K562 (cell line): ENCODE measurements around the gene AGRN. TPM values are rescaled to one million over a fixed set of nuclear protein-coding genes. Genes with fewer than 3 reads are reported as not detected.

Experiments used
- ATAC-seq: fragments of 200-7000 bp; cut with Tn5 transposase; 3 replicates; pipeline ENCODE4 v1.9.1; 2020; ENCODE audit warnings: moderate library complexity
- BruUV-seq: library from RNA; stranded (reverse); fragments of 400-500 nt; replicated peaks from 2 replicates; lab custom pipeline; 2021; lab: Mats Ljungman, UMichigan
- CTCF ChIA-PET: fragments of 300-600 bp; formaldehyde crosslinking; extraction: SDS; loops from one replicate; lab custom pipeline; 2021; ENCODE audit warnings: low intra/inter-chr PET ratio; lab: Yijun Ruan, JAX
- POLR2A ChIA-PET: fragments of 300-600, 350-650 bp; sonication (Branson Sonifier 250); formaldehyde crosslinking; extraction: SDS; loops from one replicate; lab custom pipeline; 2021; ENCODE audit warnings: antibody characterized with exemption, inconsistent platforms; lab: Yijun Ruan, JAX
- DNase-seq, 4 experiments: peaks; one replicate each; pipeline versions ENCODE4 v3.0.0 to v3.0.0-alpha.2; 2011 to 2018; ENCODE audit warnings: low spot score in 3 of 4, mixed read lengths in 3 of 4; ENCODE audit errors: extremely low read depth in 1 of 4
- FAIRE-seq: peaks from 2 replicates; lab custom pipeline; 2011; peaks lifted over from hg19 to GRCh38; lab: Jason Lieb, UNC
- H2AFZ ChIP-seq: 2 replicates; pipeline ENCODE4 v1.6.0; 2011; ENCODE audit warnings: low read depth, low read length, control low read depth, inconsistent platforms
- H3K27ac ChIP-seq: fragments of 200-600 bp; 3 replicates; pipeline ENCODE4 v1.8.0; 2011; ENCODE audit warnings: low read depth, mild to moderate bottlenecking, control low read depth, inconsistent platforms, low read length, moderate library complexity, mixed read lengths; ENCODE audit errors: extremely low read depth
- H3K27me3 ChIP-seq, 2 experiments: fragments of 300-600 bp in 1 of 2; 2 replicates in 1 of 2; 3 replicates in 1 of 2; pipeline versions ENCODE4 v1.6.0 to v1.8.0; 2011; ENCODE audit warnings: inconsistent platforms in 2 of 2, low read length in 2 of 2, mild to moderate bottlenecking in 1 of 2, mixed read lengths in 1 of 2, moderate library complexity in 1 of 2; ENCODE audit not compliant: control insufficient read depth in 2 of 2, insufficient read depth in 2 of 2
- H3K36me3 ChIP-seq: fragments of 300-600 bp; 3 replicates; pipeline ENCODE4 v1.8.0; 2011; ENCODE audit warnings: mild to moderate bottlenecking, low read length, inconsistent platforms; ENCODE audit not compliant: control insufficient read depth, insufficient read depth
- H3K4me1 ChIP-seq, 2 experiments: fragments of 200-600 bp in 1 of 2; replicated peaks in 1 of 2; 2 replicates in 1 of 2; 3 replicates in 1 of 2; pipeline versions ENCODE4 v1.5.1 to v1.8.0; 2011; ENCODE audit warnings: inconsistent platforms in 2 of 2, low read length in 2 of 2, mild to moderate bottlenecking in 1 of 2, mixed read lengths in 1 of 2, moderate library complexity in 1 of 2; ENCODE audit not compliant: control insufficient read depth in 2 of 2, insufficient read depth in 2 of 2
- H3K4me2 ChIP-seq: 2 replicates; pipeline ENCODE4 v1.6.1; 2011; ENCODE audit warnings: low read length, control low read depth, inconsistent platforms, mixed read lengths; ENCODE audit not compliant: insufficient read depth
- H3K4me3 ChIP-seq: fragments of 200-600 bp; sonication (generic), shearing (Covaris generic); 2 replicates; pipeline ENCODE4 v1.5.1; 2016; ENCODE audit warnings: control low read depth, inconsistent platforms
- H3K79me2 ChIP-seq: fragments of 200-600 bp; 3 replicates; pipeline ENCODE4 v1.8.0; 2011; ENCODE audit warnings: low read length, inconsistent platforms; ENCODE audit not compliant: control insufficient read depth, insufficient read depth
- H3K9ac ChIP-seq, 2 experiments: 2 replicates each; pipeline versions ENCODE4 v1.6.0 to v1.6.1; 2011; ENCODE audit warnings: low read depth in 2 of 2, low read length in 2 of 2, control low read depth in 1 of 2, inconsistent platforms in 1 of 2, mild to moderate bottlenecking in 1 of 2, mixed read lengths in 1 of 2; ENCODE audit not compliant: insufficient read depth in 1 of 2
- H3K9me1 ChIP-seq: one replicate; pipeline ENCODE4 v1.6.0; 2011; ENCODE audit warnings: inconsistent platforms, mild to moderate bottlenecking, low read length, moderate library complexity; ENCODE audit not compliant: control insufficient read depth, insufficient read depth
- H3K9me3 ChIP-seq: replicated peaks from 2 replicates; pipeline ENCODE4 v1.5.1; 2011; ENCODE audit warnings: low read depth, low read length, inconsistent platforms; ENCODE audit not compliant: control insufficient read depth, insufficient read depth
- H4K20me1 ChIP-seq: replicated peaks from 2 replicates; pipeline ENCODE4 v1.6.1; 2011; ENCODE audit warnings: low read length, inconsistent platforms, mixed read lengths; ENCODE audit not compliant: control insufficient read depth, insufficient read depth
- ERF ChIP-seq: fragments of 450-650 bp; formaldehyde crosslinking; IDR thresholded peaks from 2 replicates; pipeline ENCODE4 v1.4.0; 2020; ENCODE audit warnings: mild to moderate bottlenecking, mixed read lengths
- GTF2F1 ChIP-seq: IDR thresholded peaks from 2 replicates; pipeline ENCODE4 v1.6.1; 2011; ENCODE audit warnings: low read depth, low read length, improper control_type of control experiment
- NFE2L1 ChIP-seq: fragments of 450-650 bp; IDR thresholded peaks from 2 replicates; pipeline ENCODE4 v1.6.1; 2016; ENCODE audit warnings: missing genetic modification characterization, low read depth, mild to moderate bottlenecking, missing compliant biosample characterization, moderate library complexity, borderline replicate concordance
- PURB ChIP-seq: sonication (generic); formaldehyde crosslinking; IDR thresholded peaks from 2 replicates; pipeline ENCODE4 v1.9.0; 2021; ENCODE audit warnings: low read depth, mild to moderate bottlenecking, missing genetic modification reagents
- RBM14 ChIP-seq: fragments of 200-400 bp; formaldehyde crosslinking; IDR thresholded peaks from 2 replicates; pipeline ENCODE4 v1.6.1; 2018; ENCODE audit warnings: low read depth, mild to moderate bottlenecking, low read length, moderate library complexity, borderline replicate concordance; ENCODE audit not compliant: insufficient read depth
- SNRNP70 ChIP-seq: fragments of 200-400 bp; formaldehyde crosslinking; optimal IDR thresholded peaks from 2 replicates; pipeline ENCODE3; 2017; ENCODE audit warnings: low read depth, low read length
- TBL1XR1 ChIP-seq, 2 experiments: IDR thresholded peaks; 2 replicates each; pipeline ENCODE4 v1.6.1; 2012; ENCODE audit warnings: improper control_type of control experiment in 2 of 2, low read length in 2 of 2, mild to moderate bottlenecking in 1 of 2
- ZKSCAN8 ChIP-seq: fragments of 200-800 bp; sonication (Bioruptor generic); IDR thresholded peaks from 2 replicates; pipeline ENCODE4 v1.6.1; 2016; ENCODE audit warnings: missing genetic modification characterization, missing compliant biosample characterization
- ZNF23 ChIP-seq: fragments of 250-450 bp; sonication (Bioruptor Pico); IDR thresholded peaks from 2 replicates; pipeline ENCODE4 v1.4.0; 2020; ENCODE audit warnings: mild to moderate bottlenecking
- ZNF507 ChIP-seq: conservative IDR thresholded peaks from 2 replicates; pipeline ENCODE4 v1.6.1; 2017; ENCODE audit warnings: missing genetic modification characterization, missing compliant biosample characterization
- ZNF57 ChIP-seq: fragments of 450-650 bp; formaldehyde crosslinking; IDR thresholded peaks from 2 replicates; pipeline ENCODE4 v1.4.0; 2020; ENCODE audit warnings: mild to moderate bottlenecking, moderate library complexity
- WGBS: fragments of 100-300 bp; shearing (Covaris generic); methylation state at CpG from one replicate; pipeline ENCODE4 v1.1.6; 2016; ENCODE audit warnings: low coverage, mixed read lengths; ENCODE audit not compliant: insufficient coverage; ENCODE audit errors: missing lambda C conversion rate; 5-methylcytosine and 5-hydroxymethylcytosine counted together
- in situ Hi-C: fragments of 300-500 bp; cut with MboI; formaldehyde crosslinking; loops from 4 replicates; pipeline ENCODE4 v1.15.0; 2018; ENCODE audit warnings: inconsistent platforms, mixed read lengths
- intact Hi-C: fragments of 100-400 bp; cut with micrococcal nuclease; formaldehyde crosslinking; loops from 2 replicates; pipeline ENCODE4 v1.14.2; 2022
- polyA plus RNA-seq, 8 experiments: library from polyadenylated mRNA; depleted of rRNA in 4 of 8; stranded (reverse) in 5 of 8; unstranded in 3 of 8; fragments of >200 nt; fragmentation: Nextera tagmentation in 2 of 8; fragmentation: Illumina TruSeq in 1 of 8; extraction: Ambion mirVana in 2 of 8; extraction: Trizol in 1 of 8; gene quantifications; 2 replicates each; pipeline versions ENCODE4 v1.2.1 to v1.2.3, GENCODE V29; 2011 to 2014; ENCODE audit warnings: inconsistent platforms in 1 of 8, missing spikeins in 1 of 8
- total RNA-seq, 7 experiments: library from RNA; depleted of rRNA in 6 of 7; stranded (reverse); fragments of >200 nt in 6 of 7; fragmentation: Illumina TruSeq in 2 of 7; extraction: Trizol in 2 of 7; gene quantifications; 2 replicates each; pipeline versions ENCODE4 v1.2.1 to v1.2.3, GENCODE V29; 2011 to 2021; ENCODE audit warnings: low replicate concordance in 1 of 7

AGRN gene
- total and polyA plus RNA-seq, 9 of the 15 experiments (the other 6 are each of a cell fraction or from before 2014, with no cell fraction given), result 0.04 to 111 (median 18.1) TPM

DNA sequence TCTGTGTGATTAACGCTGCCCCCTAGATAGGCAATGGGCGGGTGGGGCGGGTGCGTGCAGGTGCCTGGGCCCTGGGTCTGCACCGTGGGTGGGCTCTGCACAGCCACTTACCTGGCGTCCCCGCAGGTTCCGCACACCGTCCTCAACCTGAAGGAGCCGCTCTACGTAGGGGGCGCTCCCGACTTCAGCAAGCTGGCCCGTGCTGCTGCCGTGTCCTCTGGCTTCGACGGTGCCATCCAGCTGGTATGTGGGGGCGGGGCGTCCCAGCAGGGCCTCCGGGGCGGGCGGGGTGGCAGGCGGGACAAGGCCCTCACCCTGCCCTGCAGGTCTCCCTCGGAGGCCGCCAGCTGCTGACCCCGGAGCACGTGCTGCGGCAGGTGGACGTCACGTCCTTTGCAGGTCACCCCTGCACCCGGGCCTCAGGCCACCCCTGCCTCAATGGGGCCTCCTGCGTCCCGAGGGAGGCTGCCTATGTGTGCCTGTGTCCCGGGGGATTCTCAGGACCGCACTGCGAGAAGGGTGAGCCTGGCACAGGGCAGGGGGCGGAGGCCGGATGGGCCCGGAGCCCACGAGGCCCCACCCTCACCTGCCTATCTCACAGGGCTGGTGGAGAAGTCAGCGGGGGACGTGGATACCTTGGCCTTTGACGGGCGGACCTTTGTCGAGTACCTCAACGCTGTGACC lies 31.3 kb downstream of the AGRN start:
- TF ChIP-seq RBM14, result no peak
- TF ChIP-seq ZNF57, result no peak
- TF ChIP-seq TBL1XR1 (IDR thresholded peaks at IDR 0.05; ENCODE audit: low read length in 2 of 2), result no peak
- TF ChIP-seq ZKSCAN8 (CRISPR knock-in tag), result no peak
- TF ChIP-seq ZNF23 (CRISPR knock-in tag), result no peak
- no peak for TF ChIP-seq SNRNP70
- no peak for TF ChIP-seq GTF2F1
- TF ChIP-seq NFE2L1 (tag), result no peak
- TF ChIP-seq ZNF507 (tag), result no peak
- TF ChIP-seq PURB (CRISPR knock-in tag), result no peak
- TF ChIP-seq ERF, result no peak
- TF ChIP-seq, all 486 proteins: peak for 0
- no peaks in the 10 kb centered on the region for H3K79me2 ChIP-seq
- intact Hi-C loops, result no loop called here
- H3K4me2 ChIP-seq, result no peak overlapping the region
- H3K9me3 ChIP-seq, result no peaks in the 10 kb centered on the region
- no peak for FAIRE-seq
- ChIA-PET CTCF (no interaction called here), POLR2A (interaction anchor here (0.6 to 1.6 kb wide), 3 partner anchors 8 to 81 kb away, joined by 3 to 4 read pairs (median 3); no protein-coding TSS in a partner anchor)
- no peak overlapping the region for H2AFZ ChIP-seq
- H3K9me1 ChIP-seq, result no peaks in the 10 kb centered on the region
- no peaks in the 10 kb centered on the region for H4K20me1 ChIP-seq
- no peak for DNase-seq
- no TSS peak for BruUV-seq
- in situ Hi-C loops, result no loop called here
- no peak overlapping the region for H3K27ac ChIP-seq
- H3K9ac ChIP-seq, result no peak overlapping the region
- H3K4me1 ChIP-seq, result peaks cover 0 to 40% of the 10 kb centered on the region in 2 experiments; a peak in 1 of 5 replicates
- H3K27me3 ChIP-seq, result no peaks in the 10 kb centered on the region
- no peak for ATAC-seq
- H3K4me3 ChIP-seq, result no peak overlapping the region
- H3K36me3 ChIP-seq, result peaks cover 80% of the 10 kb centered on the region
- 94% methylated on average over 20 of the region's 46 CpGs for WGBS
